Smooth muscle cell of the pulmonary artery (primary cell): ENCODE results near the gene KRTAP2-2. TPM values are rescaled to one million over a fixed set of nuclear protein-coding genes. Genes with fewer than 3 reads are reported as not detected.

Experiments
- total RNA-seq: library from RNA; depleted of rRNA; stranded (reverse); fragments of >200 nt; gene quantifications from 2 replicates; pipeline ENCODE4 v1.2.3, GENCODE V29; 2014

The KRTAP2-2 gene, protein sequence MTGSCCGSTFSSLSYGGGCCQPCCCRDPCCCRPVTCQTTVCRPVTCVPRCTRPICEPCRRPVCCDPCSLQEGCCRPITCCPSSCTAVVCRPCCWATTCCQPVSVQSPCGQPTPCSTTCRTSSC
- total RNA-seq = not detected in 2 replicates

DNA sequence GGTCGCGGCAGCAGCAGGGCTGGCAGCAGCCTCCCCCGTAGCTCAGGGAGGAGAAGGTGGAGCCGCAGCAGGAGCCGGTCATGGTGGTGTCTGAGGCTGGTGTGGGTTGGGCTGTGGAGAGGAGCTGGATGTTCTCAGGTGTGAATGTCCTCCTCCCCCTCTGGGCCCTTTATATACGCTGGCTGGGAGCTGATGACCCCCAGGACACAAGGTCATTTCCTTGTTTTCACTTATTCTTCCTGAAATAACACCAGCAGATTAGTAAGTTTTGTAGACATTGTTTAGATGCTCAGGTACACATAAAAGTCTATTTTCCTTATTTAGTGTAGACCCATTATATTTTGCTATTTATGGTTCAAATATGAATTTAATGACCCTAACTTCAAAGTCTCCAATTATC lies at the start of gene KRTAP2-2:
Gene KRTAP2-2, minus strand, starts transcription at position 101 of the 400 bp plus-strand sequence. Its CDS starts 19 bp downstream, at position 82.

DNA sequence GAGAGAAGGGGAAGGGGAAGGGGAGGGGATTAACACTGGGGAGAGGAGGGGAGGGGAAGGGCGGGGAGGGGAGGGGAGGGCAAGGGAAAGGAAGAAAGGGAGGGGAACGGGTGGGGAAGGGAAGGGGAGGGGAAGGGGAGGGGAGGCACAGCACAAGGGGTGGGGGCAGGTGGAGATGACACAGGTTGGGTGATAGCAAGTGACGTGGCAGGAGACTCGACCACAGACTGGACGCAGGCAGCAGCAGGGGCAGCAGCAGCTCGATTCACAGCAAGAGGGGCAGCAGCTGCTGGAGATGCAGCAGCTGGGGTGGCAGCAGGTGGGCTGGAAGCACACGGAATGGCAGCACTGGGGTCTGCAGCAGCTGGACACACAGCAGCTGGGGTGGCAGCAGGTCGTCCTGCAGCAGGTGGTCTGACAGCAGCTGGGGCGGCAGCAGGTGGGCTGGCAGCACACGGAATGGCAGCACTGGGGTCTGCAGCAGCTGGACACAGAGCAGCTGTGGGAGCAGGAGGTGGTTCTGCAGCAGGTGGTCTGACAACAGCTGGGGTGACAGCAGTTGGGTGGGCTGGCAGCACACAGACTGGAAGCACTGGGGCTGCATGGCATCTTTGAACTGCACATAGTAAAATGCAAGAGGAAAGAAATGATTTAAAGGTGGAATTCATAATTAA lies 46.7 kb upstream of the KRTAP2-2 start, which contains the start of gene KRTAP4-16:
Gene KRTAP4-16, minus strand, starts transcription at position 624 of the 674 bp plus-strand sequence. Its CDS starts 0 bp downstream, at position 624.

DNA sequence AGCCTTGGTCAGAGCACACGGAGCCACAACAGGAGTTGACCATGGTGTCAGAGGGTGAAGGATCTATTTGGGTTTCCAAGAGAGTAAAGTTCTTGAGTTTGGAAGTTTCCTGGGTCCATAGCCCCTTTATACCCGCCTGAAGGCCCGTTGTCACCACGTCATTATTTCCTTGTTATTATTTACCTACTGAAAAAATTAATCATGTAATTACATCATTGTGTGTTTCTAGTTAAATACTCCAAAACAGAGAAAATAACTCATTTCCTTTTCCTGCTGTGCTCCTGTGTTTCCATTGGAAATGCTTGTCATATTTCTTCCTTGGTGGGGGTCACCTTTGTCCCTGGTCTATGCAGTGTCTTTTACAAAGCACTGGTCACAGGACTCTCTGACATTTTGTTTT lies 43.0 kb upstream of the KRTAP2-2 start, which contains the start of gene KRTAP4-8:
Gene KRTAP4-8, minus strand, starts transcription at position 101 of the 400 bp plus-strand sequence. Its CDS starts 58 bp downstream, at position 43.

DNA sequence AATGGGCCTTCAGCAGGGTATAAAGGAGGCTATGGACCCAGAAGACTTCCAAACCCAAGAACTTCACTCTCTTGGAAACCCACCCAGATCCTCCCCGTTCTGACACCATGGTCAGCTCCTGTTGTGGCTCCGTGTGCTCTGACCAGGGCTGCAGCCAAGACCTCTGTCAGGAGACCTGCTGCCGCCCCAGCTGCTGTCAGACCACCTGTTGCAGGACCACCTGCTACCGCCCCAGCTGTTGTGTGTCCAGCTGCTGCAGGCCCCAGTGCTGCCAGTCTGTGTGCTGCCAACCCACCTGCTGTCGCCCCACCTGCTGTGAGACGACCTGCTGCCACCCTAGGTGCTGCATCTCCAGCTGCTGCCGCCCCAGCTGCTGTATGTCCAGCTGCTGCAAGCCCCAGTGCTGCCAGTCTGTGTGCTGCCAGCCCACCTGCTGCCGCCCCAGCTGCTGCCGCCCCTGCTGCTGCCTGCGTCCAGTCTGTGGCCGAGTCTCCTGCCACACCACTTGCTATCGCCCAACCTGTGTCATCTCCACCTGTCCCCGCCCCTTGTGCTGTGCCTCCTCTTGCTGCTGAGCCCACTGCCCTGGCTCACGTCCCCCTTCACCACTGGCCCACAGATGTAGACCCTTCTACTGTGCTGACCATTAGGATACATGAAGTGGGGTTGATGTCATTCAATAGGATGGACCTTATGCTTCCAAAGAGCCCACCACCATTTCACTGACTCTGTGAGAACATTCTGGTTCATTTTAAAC lies 29.2 kb upstream of the KRTAP2-2 start, which contains the start of gene KRTAP4-7:
Gene KRTAP4-7, plus strand, starts transcription at position 51 of the 757 bp plus-strand sequence. Its CDS starts 57 bp downstream, at position 108.

DNA sequence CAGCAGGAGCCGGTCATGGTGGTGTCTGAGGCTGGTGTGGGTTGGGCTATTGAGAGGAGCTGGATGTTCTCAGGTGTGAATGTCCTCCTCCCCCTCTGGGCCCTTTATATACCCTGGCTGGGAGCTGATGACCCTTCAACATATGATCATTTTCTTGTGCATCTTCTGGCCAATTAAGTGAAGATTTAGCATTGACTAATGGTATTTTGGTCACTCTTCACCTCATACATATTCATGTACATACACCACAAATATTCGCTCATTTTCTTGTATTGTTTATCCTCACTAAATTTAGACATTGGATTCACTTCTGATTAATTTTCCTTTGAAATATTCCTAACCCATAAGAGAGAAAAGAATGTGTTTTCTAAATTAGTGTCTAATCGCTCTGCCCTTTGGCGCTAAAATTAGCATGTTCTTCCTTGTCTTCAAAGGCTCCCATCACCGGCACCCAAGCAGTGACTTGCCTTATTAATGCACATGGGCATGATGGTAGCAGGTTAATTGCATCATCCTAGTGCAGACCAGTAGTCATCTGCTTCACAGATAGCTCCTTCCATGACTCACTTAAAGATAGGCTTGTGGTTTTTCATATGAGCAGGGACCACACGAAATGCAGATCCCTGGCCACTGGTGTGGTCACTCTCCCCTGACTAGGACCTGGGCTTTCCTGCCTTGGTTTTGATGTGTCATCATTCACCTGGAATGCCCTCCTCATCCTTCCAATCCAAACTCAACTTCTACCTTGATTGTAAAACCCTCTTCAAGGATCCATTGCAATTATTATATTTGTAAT lies 11.0 kb upstream of the KRTAP2-2 start, which contains the start of gene KRTAP2-4:
Gene KRTAP2-4, minus strand, starts transcription at position 51 of the 796 bp plus-strand sequence. Its CDS starts 34 bp downstream, at position 17.

DNA sequence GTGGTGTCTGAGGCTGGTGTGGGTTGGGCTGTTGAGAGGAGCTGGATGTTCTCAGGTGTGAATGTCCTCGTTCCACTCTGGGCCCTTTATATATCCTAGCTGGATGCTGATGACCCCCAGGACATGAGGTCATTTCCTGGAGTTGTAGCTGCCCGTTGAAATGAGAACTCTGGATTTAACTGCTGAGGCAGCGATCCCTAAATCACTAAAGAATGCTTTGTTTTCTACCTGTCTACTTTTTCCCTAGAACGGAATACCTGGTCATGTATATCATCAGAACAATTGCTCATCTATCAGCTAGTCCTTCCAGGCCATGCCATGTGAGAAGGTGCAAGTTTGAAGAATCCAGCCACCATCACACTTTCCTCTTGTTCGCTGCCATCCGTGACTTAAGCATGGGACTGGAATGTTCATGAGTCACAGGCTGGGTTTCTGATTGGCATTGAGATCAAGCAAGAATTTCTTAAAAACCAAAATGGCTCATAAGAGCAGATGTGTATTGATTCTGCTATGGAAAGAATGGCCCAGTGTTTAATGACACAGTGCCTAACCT lies 5.1 kb upstream of the KRTAP2-2 start, which contains the start of gene KRTAP2-3:
Gene KRTAP2-3, minus strand, starts transcription at position 63 of the 553 bp plus-strand sequence. CDS start 64 bp downstream, outside the sequence.

DNA sequence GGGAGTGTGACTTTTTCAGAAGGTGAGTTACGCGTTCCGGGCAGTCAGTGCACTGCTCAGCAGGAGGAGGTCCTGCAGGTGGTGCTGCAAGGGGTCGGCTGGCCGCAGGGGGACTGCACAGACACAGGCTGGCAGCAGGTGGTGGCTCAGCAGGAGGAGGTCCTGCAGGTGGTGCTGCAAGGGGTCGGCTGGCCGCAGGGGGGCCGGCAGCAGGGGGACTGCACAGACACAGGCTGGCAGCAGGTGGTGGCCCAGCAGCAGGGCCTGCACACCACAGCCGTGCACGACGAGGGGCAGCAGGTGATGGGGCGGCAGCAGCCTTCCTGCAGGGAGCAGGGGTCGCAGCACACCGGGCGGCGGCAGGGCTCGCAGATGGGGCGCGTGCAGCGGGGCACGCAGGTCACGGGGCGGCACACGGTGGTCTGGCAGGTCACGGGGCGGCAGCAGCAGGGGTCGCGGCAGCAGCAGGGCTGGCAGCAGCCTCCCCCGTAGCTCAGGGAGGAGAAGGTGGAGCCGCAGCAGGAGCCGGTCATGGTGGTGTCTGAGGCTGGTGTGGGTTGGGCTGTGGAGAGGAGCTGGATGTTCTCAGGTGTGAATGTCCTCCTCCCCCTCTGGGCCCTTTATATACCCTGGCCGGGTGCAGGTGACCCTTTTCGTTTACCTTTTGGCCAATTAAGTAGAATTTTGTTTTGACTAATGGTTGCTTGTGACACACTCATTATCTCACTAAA lies 8.1 kb downstream of the KRTAP2-2 start, which contains the start of gene KRTAP2-1:
Gene KRTAP2-1, minus strand, starts transcription at position 582 of the 731 bp plus-strand sequence. Its CDS starts 49 bp downstream, at position 533.

DNA sequence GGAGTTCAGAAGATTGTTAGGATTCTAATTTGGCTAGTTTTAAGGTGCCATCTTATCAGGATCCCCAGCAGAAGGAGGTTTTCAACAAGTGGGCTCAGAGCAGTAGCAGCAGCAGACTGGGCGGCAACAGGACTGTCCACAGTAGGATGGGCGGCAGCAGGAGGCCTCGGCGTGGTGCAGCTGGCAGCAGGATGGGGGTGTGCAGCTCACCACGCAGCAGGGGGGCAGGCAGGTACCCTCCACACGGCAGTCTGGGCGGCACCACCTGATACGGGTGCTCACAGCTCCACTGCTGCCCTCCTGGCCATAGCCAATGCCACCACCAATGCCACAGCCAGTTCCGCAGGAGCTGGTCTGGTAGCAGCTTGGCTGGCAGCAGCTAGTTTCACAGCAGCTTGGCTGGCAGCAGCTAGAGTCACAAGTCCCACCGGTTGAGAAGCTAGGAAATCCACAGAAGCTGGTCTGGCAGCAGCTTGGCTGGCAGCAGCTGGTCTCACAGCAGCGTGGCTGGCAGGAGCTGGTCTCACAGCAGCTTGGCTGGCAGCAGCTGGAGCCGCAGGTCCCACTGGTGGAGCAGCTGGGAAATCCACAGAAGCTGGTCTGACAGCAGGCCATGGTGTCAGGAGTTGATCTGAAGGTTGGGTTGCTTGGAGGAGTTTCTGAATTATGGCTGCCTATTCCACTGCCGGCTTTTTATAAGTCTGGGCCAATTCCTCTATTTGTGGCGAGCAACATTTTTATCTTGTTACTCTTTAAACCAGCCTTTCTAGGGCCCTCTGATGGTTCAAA lies 14.1 kb downstream of the KRTAP2-2 start, which contains the start of gene KRTAP1-1:
Gene KRTAP1-1, minus strand, starts transcription at position 668 of the 789 bp plus-strand sequence. Its CDS starts 53 bp downstream, at position 615.

DNA sequence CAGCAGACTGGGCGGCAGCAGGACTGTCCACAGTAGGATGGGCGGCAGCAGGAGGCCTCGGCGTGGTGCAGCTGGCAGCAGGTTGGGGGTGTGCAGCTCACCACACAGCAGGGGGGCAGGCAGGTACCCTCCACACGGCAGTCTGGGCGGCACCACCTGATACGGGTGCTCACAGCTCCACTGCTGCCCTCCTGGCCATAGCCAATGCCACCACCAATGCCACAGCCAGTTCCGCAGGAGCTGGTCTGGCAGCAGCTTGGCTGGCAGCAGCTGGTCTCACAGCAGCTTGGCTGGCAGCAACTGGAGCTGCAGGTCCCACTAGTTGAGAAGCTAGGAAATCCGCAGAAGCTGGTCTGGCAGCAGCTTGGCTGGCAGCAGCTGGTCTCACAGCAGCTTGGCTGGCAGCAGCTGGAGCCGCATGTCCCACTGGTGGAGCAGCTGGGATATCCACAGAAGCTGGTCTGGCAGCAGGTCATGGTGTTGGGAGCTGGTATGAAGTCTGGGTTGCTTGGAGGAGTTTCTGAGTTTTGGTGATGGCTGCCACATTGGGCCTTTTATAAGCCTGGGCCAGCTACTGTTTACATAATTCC lies 20.6 kb downstream of the KRTAP2-2 start, which contains the start of gene KRTAP1-3:
Gene KRTAP1-3, minus strand, starts transcription at position 529 of the 590 bp plus-strand sequence. Its CDS starts 53 bp downstream, at position 476.

DNA sequence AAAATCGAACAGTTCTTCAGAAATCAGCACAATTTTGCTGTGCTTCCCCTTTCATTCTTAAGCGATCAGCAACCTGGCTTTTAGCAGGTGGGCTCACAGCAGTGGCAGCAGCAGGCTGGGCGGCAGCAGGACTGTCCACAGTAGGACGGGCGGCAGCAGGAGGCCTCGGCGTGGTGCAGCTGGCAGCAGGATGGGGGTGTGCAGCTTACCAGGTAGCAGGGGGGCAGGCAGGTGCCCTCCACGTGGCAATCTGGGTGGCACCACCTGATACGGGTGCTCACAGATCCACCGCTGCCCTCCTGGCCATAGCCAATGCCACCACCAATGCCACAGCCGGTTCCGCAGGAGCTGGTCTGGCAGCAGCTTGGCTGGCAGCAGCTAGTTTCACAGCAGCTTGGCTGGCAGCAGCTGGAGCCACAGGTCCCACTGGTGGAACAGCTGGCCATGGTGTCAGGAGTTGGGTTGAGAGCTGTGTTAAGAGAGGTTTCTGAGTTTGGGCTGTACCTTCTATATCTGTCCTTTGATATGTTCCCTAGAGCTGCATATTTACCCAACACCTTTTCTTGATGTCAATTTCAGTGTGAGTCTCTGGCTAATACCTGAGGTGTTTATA lies 25.3 kb downstream of the KRTAP2-2 start, which contains the start of gene KRTAP1-4:
Gene KRTAP1-4, minus strand, starts transcription at position 563 of the 613 bp plus-strand sequence. Its CDS starts 117 bp downstream, at position 446.

DNA sequence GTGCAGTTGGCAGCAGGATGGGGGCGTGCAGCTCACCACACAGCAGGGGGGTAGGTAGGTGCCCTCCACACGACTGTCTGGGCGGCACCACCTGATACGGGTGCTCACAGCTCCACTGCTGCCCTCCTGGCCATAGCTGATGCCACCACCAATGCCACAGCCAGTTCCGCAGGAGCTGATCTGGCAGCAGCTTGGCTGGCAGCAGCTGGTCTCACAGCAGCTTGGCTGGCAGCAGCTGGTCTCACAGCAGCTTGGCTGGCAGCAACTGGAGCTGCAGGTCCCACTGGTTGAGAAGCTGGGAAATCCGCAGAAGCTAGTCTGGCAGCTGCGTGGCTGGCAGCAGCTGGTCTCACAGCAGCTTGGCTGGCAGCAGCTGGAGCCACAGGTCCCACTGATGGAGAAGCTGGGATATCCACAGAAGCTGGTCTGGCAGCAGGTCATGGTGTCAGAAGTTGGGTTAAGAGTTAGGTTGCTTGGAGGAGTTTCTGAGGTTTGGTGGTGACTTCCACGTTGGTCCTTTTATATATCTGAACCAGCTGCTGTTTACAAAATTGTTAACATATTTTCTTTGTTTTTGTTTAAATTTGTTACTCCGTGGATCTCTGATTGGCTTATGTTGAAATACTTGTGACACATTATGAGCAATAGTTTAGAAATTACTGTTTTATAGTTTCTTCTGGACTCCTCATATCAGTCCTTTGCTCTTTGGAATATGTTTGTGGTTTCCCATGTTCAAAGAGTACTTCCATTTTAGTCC lies 28.1 kb downstream of the KRTAP2-2 start, which contains the start of gene KRTAP1-5:
Gene KRTAP1-5, minus strand, starts transcription at position 494 of the 757 bp plus-strand sequence. Its CDS starts 53 bp downstream, at position 441.

DNA sequence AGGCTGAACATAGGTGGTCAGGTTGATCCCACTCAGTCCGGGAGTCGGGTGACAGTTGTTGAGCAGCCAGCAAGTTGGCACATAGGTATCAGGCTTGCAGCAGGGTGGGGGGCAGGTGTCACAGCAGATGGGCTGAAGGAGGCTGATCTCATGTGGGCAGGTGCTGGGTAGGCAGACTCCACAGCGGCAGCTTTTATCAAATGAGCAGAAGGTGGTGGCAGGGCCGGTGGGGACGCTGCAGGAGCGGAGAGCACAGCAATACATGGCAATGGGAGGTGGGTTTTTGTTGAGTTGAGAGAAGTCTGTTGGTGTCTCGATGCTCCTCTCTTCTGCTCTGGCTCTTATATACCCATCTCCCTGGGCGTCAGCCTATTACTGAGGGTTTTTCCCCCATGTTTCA lies 46.2 kb downstream of the KRTAP2-2 start, which contains the start of gene KRTAP3-1:
Gene KRTAP3-1, minus strand, starts transcription at position 318 of the 400 bp plus-strand sequence. Its CDS starts 54 bp downstream, at position 264.

Other genes with a start within 250 kb of the KRTAP2-2 start
- 3.1 and 4.3 TPM in 2 replicates for gene KRT10, start 232.6 kb downstream of the KRTAP2-2 start, total RNA-seq
- gene KRT12, start 188.0 kb downstream of the KRTAP2-2 start, total RNA-seq = not detected in 2 replicates
- not detected in 2 replicates for gene KRT20, start 170.0 kb downstream of the KRTAP2-2 start, total RNA-seq
- gene KRT23, start 117.6 kb downstream of the KRTAP2-2 start, total RNA-seq = not detected in 2 replicates
- gene KRT39, start 88.3 kb downstream of the KRTAP2-2 start, total RNA-seq = not detected in 2 replicates
- gene KRT40, start 70.9 kb downstream of the KRTAP2-2 start, total RNA-seq = not detected in 2 replicates
- not detected in 2 replicates for gene KRTAP3-3, start 61.1 kb downstream of the KRTAP2-2 start, total RNA-seq
- not detected in 2 replicates for gene KRTAP3-2, start 55.3 kb downstream of the KRTAP2-2 start, total RNA-seq
- gene KRTAP3-1, start 46.1 kb downstream of the KRTAP2-2 start, total RNA-seq = not detected in 2 replicates
- 0.72 and 1.6 TPM in 2 replicates for gene KRTAP1-5, start 28.0 kb downstream of the KRTAP2-2 start, total RNA-seq
- not detected in 2 replicates for gene KRTAP1-4, start 25.0 kb downstream of the KRTAP2-2 start, total RNA-seq
- gene KRTAP1-3, start 20.4 kb downstream of the KRTAP2-2 start, total RNA-seq = not detected in 2 replicates
- not detected in 2 replicates for gene KRTAP1-1, start 13.8 kb downstream of the KRTAP2-2 start, total RNA-seq
- gene KRTAP2-1, start 7.9 kb downstream of the KRTAP2-2 start, total RNA-seq = not detected in 2 replicates
- gene KRTAP2-3, start 4.9 kb upstream of the KRTAP2-2 start, total RNA-seq = 0.56 TPM in 1 of 2 replicates, not detected in the other
- not detected in 2 replicates for gene KRTAP2-4, start 10.6 kb upstream of the KRTAP2-2 start, total RNA-seq
- gene KRTAP4-7, start 28.9 kb upstream of the KRTAP2-2 start, total RNA-seq = not detected in 2 replicates
- not detected in 2 replicates for gene KRTAP4-8, start 42.9 kb upstream of the KRTAP2-2 start, total RNA-seq
- not detected in 2 replicates for gene KRTAP4-16, start 47.0 kb upstream of the KRTAP2-2 start, total RNA-seq
- gene KRTAP4-9, start 50.2 kb upstream of the KRTAP2-2 start, total RNA-seq = not detected in 2 replicates
- not detected in 2 replicates for gene KRTAP4-11, start 63.1 kb upstream of the KRTAP2-2 start, total RNA-seq
- gene KRTAP4-12, start 69.0 kb upstream of the KRTAP2-2 start, total RNA-seq = not detected in 2 replicates
- gene KRTAP4-6, start 85.3 kb upstream of the KRTAP2-2 start, total RNA-seq = not detected in 2 replicates
- not detected in 2 replicates for gene KRTAP4-5, start 94.6 kb upstream of the KRTAP2-2 start, total RNA-seq
- not detected in 2 replicates for gene KRTAP4-4, start 105.5 kb upstream of the KRTAP2-2 start, total RNA-seq
- not detected in 2 replicates for gene KRTAP4-3, start 113.0 kb upstream of the KRTAP2-2 start, total RNA-seq
- not detected in 2 replicates for gene KRTAP4-2, start 123.0 kb upstream of the KRTAP2-2 start, total RNA-seq
- not detected in 2 replicates for gene KRTAP4-1, start 129.7 kb upstream of the KRTAP2-2 start, total RNA-seq
- not detected in 2 replicates for gene KRTAP9-1, start 134.7 kb upstream of the KRTAP2-2 start, total RNA-seq
- not detected in 2 replicates for gene KRTAP9-2, start 171.4 kb upstream of the KRTAP2-2 start, total RNA-seq
- gene KRTAP9-3, start 177.2 kb upstream of the KRTAP2-2 start, total RNA-seq = not detected in 2 replicates
- gene KRTAP9-8, start 182.8 kb upstream of the KRTAP2-2 start, total RNA-seq = not detected in 2 replicates
- not detected in 2 replicates for gene KRTAP9-4, start 194.5 kb upstream of the KRTAP2-2 start, total RNA-seq
- not detected in 2 replicates for gene KRTAP9-9, start 200.2 kb upstream of the KRTAP2-2 start, total RNA-seq
- not detected in 2 replicates for gene KRTAP9-6, start 210.1 kb upstream of the KRTAP2-2 start, total RNA-seq
- gene KRTAP9-7, start 220.5 kb upstream of the KRTAP2-2 start, total RNA-seq = not detected in 2 replicates
- not detected in 2 replicates for gene KRTAP29-1, start 247.6 kb upstream of the KRTAP2-2 start, total RNA-seq